HG02588 (cell line): Measurements from ENCODE around the gene ANKRD18B.
"Not testable (repeated sequence)": the region's sequence is repeated elsewhere in the genome, so short reads cannot be mapped to it uniquely, and the experiment has no call there.

Experiments used
- ATAC-seq: cut with Tn5 transposase; IDR thresholded peaks from one replicate; pipeline ENCODE4 v1.9.1; 2021; ENCODE audit warnings: mild to moderate bottlenecking, moderate library complexity; ENCODE audit not compliant: unreplicated experiment

ANKRD18B gene

DNA sequence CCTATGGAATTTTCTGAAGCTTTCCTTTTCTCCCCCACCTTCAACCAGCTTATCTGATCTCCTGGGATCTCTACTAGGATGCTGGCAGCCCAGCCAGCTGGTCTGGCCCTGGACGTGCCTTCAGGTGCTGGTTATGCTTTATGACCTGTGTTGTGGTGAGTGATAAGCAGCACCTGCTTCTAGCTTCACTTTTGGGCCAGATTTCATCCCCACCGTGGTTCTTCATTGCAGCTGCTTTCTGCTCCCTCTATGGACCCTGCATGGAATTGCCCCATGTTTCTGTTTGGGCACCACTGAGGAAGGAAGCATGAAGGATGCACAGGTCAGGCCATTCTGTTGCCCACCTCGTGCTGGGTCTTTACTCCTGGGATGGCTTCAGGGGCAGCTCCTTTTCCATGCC is 80.2 kb downstream of the ANKRD18B start:
- not testable (repeated sequence) for ATAC-seq

GRCh38 chr9:33604936-33605335 is 80.9 kb downstream of the ANKRD18B start:
- not testable (repeated sequence) for ATAC-seq

DNA sequence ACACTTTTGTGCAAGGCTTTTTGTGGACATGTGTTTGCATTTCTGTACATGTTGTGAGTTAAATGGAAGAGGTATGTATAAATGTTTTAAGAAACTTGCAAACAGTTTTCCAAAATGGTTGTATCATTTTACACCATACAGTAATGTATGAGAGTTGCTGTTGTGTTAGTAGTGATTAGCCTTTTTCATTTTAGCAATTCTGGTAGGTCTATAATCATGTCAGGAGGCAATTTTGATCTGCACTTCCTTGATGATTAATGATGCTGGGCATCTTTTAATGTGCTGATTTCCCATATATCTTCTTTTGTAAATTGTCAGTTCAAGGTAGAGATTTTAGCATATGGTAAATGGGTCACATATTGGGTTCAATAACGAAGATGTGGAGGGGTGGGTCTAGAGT is 87.3 kb downstream of the ANKRD18B start:
- no peak for ATAC-seq

- ATAC-seq = not testable (repeated sequence)
These were observed 88.4 kb downstream of the ANKRD18B start for GRCh38 chr9:33612410-33612809.

DNA sequence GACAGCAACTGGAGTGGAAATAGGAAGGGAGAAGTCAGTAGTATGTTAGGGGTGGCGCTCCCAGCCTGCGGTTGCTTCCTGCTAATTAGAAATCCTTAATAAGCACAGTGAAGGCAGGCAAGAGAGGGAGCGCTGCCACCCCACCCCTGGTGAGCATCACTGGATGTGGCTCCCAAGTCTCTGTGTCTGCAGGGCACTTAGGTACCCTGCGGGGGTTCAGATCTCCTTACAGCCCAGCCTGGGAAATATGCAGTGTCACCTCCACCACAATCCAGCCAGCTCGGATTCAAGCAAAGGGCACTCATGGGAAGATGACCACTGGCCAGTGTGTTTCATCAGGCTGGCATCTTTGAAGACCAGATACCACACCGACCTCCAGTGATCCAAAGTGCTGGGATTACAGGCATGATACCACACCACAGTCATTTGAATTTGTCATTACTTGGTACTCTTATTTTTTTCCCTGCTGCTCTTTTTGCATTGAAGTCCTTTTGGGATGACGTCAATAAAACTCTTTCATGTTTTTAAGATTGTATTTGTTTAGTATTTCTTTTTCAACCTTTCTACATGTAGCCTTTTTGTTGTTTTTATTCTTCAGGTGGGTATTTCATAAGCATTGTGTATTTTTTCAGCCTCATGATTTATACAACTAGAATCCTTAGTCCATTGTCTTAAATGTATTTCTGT is 90.1 kb downstream of the ANKRD18B start:
- ATAC-seq = no peak

DNA sequence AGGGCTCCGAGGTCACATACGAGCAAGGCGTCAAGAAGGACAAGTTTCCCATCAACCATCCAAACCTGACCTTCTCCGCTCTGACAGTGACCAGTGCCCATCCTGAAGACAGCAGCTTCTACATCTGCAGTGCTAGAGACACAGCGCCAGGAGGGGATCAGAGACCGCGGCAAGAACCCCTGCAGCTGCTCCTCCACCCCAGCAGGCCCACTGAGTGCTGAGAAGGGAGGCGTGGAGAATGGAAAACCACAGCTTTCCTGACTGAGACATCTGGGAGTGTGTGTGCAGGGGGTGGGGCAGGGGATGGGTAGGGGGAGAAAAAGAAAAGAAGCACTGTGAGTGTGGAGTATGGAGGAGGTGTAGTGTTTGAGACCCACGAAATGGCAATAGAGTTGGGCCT is 94.3 kb downstream of the ANKRD18B start:
- ATAC-seq = not testable (repeated sequence)

DNA sequence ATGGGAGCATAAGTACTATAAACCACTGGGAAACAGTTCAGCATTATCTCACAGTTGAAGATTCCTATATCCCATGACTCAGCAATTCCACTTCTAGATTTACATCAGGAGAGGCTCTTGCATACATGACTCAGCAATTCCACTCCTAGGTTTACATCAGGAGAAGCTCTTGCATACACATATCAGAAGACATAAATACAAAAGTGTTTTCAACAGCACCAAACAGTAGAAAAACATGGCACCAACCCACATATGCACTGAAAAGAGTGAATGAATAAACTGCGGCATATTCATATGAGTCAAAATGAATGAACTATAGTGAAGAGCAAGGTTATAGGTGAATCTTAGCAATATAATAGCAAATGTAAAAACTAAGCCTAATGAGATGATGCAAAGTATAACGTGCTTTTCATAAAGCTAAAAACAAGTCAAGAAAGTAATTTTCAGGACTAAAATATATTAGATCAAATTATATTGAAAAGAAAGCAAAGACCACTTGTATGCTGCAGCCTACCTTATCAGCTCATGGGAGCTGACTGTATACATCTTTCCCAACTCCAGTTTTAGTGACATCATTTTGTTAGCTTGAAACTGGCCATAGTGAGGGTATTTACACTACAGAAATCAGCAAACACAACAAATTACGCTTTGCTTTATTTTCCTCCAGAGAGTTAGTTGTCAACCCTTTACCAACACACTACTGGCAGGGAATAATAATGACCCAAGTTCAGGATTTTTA is 95.8 kb downstream of the ANKRD18B start:
- no peak for ATAC-seq

DNA sequence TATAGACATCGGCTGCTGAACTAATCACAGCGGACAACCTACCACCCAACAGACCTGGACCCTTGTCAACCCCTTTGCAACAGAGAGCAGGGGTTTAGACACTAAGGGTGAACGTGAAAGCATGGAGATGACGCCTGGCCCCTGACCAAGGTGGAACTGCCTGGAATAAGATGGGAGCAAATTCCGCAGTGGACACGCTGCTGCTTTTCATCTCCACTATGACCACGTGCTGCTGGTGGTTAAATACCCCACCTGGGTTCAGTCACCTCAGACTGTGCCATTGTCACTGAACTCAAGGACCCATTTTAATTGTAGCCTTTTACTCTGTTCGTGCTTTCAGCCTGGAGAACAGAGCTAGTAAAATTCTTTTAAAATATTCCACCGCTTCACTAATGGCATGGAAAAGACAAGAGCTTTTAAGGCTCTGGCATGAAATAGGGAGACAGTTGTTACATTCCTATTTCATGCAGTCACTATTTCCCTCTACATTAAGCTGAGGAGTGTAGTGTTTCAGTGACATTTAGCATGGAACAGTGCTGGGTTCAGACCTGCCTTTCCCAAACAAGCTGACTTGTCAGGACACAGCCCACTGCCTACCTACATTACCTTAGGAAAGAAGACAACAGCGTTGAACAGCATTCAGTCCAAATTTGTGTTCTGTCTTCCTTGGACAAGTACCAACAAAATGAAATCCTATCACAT is 96.8 kb downstream of the ANKRD18B start:
- ATAC-seq = no peak
